Activated T-cell treated with anti-CD3 and anti-CD28 coated beads, Interleukin-2, amount 50 U/mL, for 1 hour (primary cell): ENCODE measurements around the gene ZNF132.
A peak's percentile ranks its signal among the peaks of the same experiment; 100 is the strongest.
"Not testable (repeated sequence)": the region's sequence is repeated elsewhere in the genome, so short reads cannot be mapped to it uniquely, and the experiment has no call there.

ENCODE experiments used
- DNase-seq: peaks from one replicate; pipeline ENCODE4 v3.0.0-alpha.2; 2020

Gene ZNF132

GRCh38 chr19:58406818-58407657, 32.9 kb downstream of the ZNF132 start:
- DNase-seq, result peak; percentile 22

DNA sequence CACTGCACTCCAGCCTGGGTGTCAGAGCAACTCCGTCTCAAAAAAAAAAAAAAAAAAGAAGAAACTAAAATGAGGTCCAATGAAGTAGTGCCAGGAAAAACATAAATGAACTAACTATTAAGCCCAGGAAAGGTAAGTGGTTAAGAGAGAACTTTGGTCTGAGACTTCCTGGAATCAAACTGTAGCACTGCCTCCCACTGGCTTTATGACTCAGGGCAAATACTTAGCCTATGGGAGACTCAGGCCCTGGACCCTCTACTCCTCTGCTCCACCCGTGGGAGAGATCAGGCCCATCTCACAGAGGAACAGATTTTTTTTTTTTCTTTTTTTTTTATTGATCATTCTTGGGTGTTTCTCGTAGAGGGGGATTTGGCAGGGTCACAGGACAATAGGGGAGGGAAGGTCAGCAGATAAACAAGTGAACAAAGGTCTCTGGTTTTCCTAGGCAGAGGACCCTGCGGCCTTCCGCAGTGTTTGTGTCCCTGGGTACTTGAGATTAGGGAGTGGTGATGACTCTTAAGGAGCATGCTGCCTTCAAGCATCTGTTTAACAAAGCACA, 36.0 kb downstream of the ZNF132 start:
- not testable (repeated sequence) for DNase-seq

DNA sequence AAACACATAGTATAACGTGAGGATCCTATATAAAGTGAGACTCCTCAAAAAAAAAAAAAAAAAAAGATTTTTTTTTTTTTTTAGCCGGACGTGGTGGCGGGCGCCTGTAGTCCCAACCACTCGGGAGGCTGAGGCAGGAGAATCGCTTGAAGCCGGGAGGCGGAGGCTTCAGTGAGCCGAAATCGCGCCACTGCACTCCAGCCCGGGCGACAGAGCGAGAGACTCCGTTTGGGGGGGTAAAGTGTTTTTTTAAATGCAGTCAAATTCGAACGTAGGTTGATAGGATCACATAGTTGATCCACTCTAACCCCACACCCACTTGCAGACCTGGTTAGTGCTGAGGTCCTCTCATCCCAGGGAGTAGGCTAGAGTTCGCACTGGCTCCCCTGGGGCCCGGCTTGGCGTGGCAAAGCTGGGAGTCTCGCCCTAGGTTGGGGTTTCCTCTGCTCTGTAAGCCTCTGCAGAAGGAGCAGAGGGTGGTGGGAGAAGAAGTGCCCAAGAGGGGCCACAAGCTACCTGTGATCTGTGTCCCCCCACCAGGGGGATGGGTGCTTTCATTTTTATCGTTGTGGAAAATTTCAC, 38.0 kb downstream of the ZNF132 start:
- DNase-seq, result no peak

GRCh38 chr19:58400916-58401839, 38.8 kb downstream of the ZNF132 start:
- peak; percentile 96 for DNase-seq

DNA sequence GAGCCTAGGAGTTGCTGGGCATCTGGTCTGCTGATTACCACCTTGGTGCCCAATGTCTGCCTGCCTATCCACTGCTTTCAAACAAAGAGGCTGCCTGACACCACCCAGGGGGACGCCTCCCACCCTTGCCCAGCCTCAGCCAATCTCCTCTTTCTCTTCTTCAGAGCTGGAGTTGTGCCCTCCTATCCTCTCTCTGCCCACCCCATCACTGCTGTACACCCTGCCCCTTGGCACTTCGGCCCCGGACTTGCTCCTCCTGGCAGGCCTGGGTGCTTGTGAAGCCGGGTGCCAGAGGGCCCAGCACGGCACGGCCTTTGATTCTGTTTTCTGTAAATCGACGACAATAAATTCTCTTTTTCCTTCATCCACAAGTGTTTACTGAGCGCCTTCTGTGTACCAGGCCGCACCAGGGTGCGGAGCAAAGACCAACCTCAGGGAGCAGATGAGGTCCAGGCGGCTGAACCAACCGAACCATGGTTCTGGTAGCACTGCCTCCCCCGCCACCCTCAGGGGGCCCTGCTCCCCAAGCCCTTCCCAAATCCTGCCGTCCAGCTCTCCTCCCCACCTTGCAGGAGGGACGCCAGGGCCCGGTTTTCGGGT, 39.5 kb downstream of the ZNF132 start:
- DNase-seq, result no peak

DNA sequence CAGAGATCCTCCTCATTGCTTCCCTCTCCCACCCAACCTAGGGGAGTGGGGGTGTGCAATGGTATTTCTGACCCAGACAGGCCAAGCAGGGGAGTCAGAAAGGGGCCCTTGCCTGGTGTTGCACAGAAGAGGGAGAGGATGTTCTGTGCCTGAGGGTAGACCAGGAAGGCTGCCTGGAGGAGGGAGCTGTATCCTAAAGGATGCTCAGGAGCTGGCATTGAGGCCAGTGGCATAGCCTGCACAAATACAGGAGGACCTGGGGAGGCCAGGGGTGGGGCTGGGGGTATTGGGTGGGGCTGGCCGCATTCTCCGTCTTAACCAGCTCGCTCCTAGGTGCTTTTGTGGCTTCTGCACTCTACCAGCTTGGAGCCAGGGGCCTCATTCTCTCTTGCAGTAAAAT, 40.0 kb downstream of the ZNF132 start:
- no peak for DNase-seq

DNA sequence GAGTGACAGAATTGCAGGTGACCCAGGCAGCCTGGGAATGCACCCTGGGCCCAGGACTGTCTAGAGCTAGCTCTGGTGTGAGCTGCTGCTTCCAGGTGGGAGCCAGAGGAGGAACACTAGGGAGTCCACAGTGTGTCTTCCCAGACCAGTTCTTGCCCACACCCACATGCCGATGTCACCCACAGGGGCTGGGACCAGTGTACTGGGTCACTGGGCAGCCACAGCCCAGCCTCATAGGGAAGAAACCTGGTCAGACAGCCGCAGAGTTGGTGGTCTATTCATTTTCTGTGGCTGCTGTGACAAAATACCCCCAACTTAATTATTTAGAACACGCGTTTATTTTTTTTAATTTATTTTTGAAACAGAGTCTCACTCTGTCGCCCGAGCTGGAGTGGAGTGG, 41.4 kb downstream of the ZNF132 start:
- DNase-seq, result no peak

- no peak for DNase-seq
Observed at GRCh38 chr19:58398087-58398486, 41.9 kb downstream of the ZNF132 start.

- no peak for DNase-seq
Observed at GRCh38 chr19:58397533-58398037, 42.4 kb downstream of the ZNF132 start.

GRCh38 chr19:58396691-58397532, 43.0 kb downstream of the ZNF132 start:
- no peak for DNase-seq

- no peak for DNase-seq
Observed at GRCh38 chr19:58395979-58396627, 43.9 kb downstream of the ZNF132 start.

GRCh38 chr19:58395220-58395978, 44.6 kb downstream of the ZNF132 start, which contains the start of gene RNF225:
TSS of gene RNF225 (plus strand) at chr19:58395656. CDS start at chr19:58396090, 434 bp downstream.
- DNase-seq, result no peak

GRCh38 chr19:58394821-58395219, 45.1 kb downstream of the ZNF132 start:
- DNase-seq, result no peak

GRCh38 chr19:58393725-58394033, 46.3 kb downstream of the ZNF132 start:
- no peak for DNase-seq

- no peak for DNase-seq
Observed at GRCh38 chr19:58392945-58393724, 46.8 kb downstream of the ZNF132 start.

- DNase-seq, result no peak
Observed at GRCh38 chr19:58388175-58388526, 51.8 kb downstream of the ZNF132 start.

DNA sequence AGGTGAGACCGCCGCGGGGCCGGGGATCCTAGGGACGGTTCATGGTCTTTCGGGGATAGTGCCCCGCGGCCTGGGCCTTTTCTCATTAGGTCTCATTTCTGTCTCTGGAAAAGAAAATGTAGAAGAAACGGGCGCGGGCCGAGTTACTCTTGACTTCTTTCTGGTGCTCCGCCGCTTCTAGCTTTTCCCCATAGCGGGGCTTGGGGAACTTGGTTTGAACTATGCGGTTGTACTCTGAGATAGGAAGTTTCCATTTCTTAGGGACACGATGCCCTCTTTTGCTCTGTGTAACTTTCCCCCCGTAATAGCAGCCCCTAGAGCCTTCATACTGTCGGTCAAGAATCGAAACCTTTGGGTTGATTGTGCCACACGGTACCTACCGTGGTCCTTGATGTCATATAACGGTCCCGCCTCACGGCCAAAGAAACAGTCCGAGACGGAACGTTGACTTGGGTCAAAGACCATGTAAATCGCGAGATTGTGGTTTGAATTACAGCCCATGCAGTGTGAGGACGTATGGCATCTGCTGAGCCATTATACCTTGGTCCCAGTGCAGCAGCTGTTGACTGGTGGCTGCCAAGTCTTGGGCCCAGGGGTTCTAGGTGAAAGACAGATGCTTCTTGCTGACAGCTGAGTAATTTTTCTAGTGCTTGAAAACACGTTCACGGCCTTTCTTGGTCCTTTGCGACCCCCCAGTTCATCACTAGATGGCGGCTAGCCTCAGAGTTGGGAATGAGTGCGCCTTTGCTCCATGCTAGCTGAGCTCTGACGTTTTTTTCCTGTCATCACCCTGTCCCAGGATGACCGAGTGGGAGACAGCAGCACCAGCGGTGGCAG, 52.4 kb downstream of the ZNF132 start:
- DNase-seq, result no peak

DNA sequence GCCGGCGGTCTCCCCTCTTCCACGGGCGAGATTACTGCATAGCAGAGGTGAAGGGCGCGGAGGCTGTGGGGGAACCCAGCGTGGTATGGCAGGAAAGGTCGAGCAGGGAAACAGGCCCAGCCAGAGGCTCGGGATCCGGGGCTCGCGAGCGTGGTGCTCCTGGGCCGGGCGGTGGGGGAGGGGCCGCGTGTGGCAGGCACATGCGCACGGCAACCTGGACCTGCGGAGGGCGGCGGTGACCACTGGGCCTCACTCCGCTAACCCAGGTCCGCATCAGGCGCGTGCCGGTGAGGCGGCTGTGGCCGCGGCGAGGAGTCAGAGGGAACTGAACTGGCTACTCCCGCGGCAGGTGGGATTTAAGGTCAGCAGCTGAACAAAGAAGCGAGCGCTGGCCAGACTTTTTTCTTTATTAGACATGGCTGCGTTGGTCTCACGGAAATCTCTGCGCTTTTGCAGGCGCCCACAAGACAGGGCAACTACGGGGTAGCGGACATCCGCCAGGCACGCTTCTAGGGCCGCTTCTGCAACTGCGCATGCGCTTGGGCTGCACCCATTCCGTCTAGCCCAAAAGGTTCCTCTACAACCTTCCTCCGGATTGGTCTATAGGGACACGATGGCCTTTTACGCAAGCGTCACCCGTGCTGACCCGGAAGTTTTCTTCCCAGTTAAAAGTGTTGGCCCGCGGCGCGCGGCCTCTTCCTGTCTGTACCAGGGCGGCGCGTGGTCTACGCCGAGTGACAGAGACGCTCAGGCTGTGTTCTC, 53.2 kb downstream of the ZNF132 start, which contains the start of gene RPS5:
TSS of gene RPS5 (plus strand) at position 694 of the 762 bp plus-strand sequence. CDS start 869 bp downstream, outside the sequence.
- DNase-seq, result peak; percentile 93
